GM12878 (cell line): ENCODE measurements around the gene DENND2C. TPM values are rescaled to one million over a fixed set of nuclear protein-coding genes. Genes with fewer than 3 reads are reported as not detected.

Experiments
- polyA plus RNA-seq, 11 experiments: library from polyadenylated mRNA; depleted of rRNA in 4 of 11; unstranded in 6 of 11; stranded (reverse) in 5 of 11; fragments of >200 nt; fragmentation: Nextera tagmentation in 4 of 11; fragmentation: Illumina TruSeq in 1 of 11; extraction: Ambion mirVana in 4 of 11; extraction: Trizol in 1 of 11; gene quantifications; 1 replicate in 1 of 11; 2 replicates in 10 of 11; pipeline versions ENCODE4 v1.2.1 to v1.2.3, GENCODE V29; 2011 to 2016; ENCODE audit warnings: inconsistent platforms in 2 of 11, missing spikeins in 2 of 11, low read depth in 1 of 11
- small RNA-seq: library from RNA; depleted of rRNA; stranded (forward); fragments of <200 nt; gene quantifications from one replicate; pipeline ENCODE3, GENCODE V24; 2014
- total RNA-seq, 4 experiments: library from RNA; depleted of rRNA in 3 of 4; stranded (reverse); fragments of >200 nt in 3 of 4; fragmentation: Illumina TruSeq in 1 of 4; extraction: Trizol in 1 of 4; gene quantifications; 2 replicates each; pipeline versions ENCODE4 v1.2.1 to v1.2.3, GENCODE V29; 2013 to 2021

The DENND2C gene
- total and polyA plus RNA-seq, 10 of the 15 experiments (the other 5 are each of a cell fraction or from before 2014, with no cell fraction given) = 0.01 to 0.10 (median 0.06) TPM; not detected in 3

Small RNAs within 50 kb of the gene (small RNA-seq; reads per million reads assigned to genes)
- not detected for gene RN7SL432P

Other genes starting within 250 kb of the DENND2C start
- gene TRIM33, start 158.8 kb downstream of the DENND2C start, total RNA-seq (2014; rRNA removed) = 27.7 and 40.3 TPM in 2 replicates
- gene TRIM33, start 158.8 kb downstream of the DENND2C start, total RNA-seq (2014; rRNA removed; fragmentation: Illumina TruSeq; extraction: Trizol) = 28.2 and 36.1 TPM in 2 replicates
- gene TRIM33, start 158.8 kb downstream of the DENND2C start, total RNA-seq (2021) = 24.9 and 28.7 TPM in 2 replicates
- 32.7 and 35.6 TPM in 2 replicates for gene TRIM33, start 158.8 kb downstream of the DENND2C start, polyA plus RNA-seq (2011; rRNA removed)
- gene TRIM33, start 158.8 kb downstream of the DENND2C start, polyA plus RNA-seq (2014; fragmentation: Illumina TruSeq; extraction: Trizol) = 27.3 and 36.5 TPM in 2 replicates
- gene TRIM33, start 158.8 kb downstream of the DENND2C start, polyA plus RNA-seq (2014; fragmentation: Nextera tagmentation; extraction: Ambion mirVana) = 10 to 100 TPM in 1 of 2 experiments, 1 to 10 TPM in 1; 9.0 to 10.6 TPM
- 16.8 and 23.4 TPM in 2 replicates for gene TRIM33, start 158.8 kb downstream of the DENND2C start, polyA plus RNA-seq (2014; rRNA removed)
- 10 to 100 TPM; 12.8 to 16.6 TPM for gene TRIM33, start 158.8 kb downstream of the DENND2C start, polyA plus RNA-seq (2016; fragmentation: Nextera tagmentation; extraction: Ambion mirVana)
- 37.3 and 41.8 TPM in 2 replicates for gene BCAS2, start 88.4 kb downstream of the DENND2C start, total RNA-seq (2014; rRNA removed)
- 58.3 and 60.2 TPM in 2 replicates for gene BCAS2, start 88.4 kb downstream of the DENND2C start, total RNA-seq (2014; rRNA removed; fragmentation: Illumina TruSeq; extraction: Trizol)
- gene BCAS2, start 88.4 kb downstream of the DENND2C start, total RNA-seq (2021) = 35.5 and 38.7 TPM in 2 replicates
- gene BCAS2, start 88.4 kb downstream of the DENND2C start, polyA plus RNA-seq (2011; rRNA removed) = 49.1 and 88.5 TPM in 2 replicates
- gene BCAS2, start 88.4 kb downstream of the DENND2C start, polyA plus RNA-seq (2014; fragmentation: Illumina TruSeq; extraction: Trizol) = 61.2 and 77.9 TPM in 2 replicates
- 100 to 1,000 TPM; 121 to 129 TPM for gene BCAS2, start 88.4 kb downstream of the DENND2C start, polyA plus RNA-seq (2014; fragmentation: Nextera tagmentation; extraction: Ambion mirVana)
- 39.6 and 45.1 TPM in 2 replicates for gene BCAS2, start 88.4 kb downstream of the DENND2C start, polyA plus RNA-seq (2014; rRNA removed)
- gene BCAS2, start 88.4 kb downstream of the DENND2C start, polyA plus RNA-seq (2016; fragmentation: Nextera tagmentation; extraction: Ambion mirVana) = 100 to 1,000 TPM in 1 of 2 experiments, 10 to 100 TPM in 1; 99.6 to 105 TPM
- gene AMPD1, start 25.5 kb upstream of the DENND2C start, total RNA-seq (2014; rRNA removed) = not detected in 2 replicates
- not detected in 2 replicates for gene AMPD1, start 25.5 kb upstream of the DENND2C start, total RNA-seq (2014; rRNA removed; fragmentation: Illumina TruSeq; extraction: Trizol)
- not detected in 2 replicates for gene AMPD1, start 25.5 kb upstream of the DENND2C start, total RNA-seq (2021)
- not detected in 2 replicates for gene AMPD1, start 25.5 kb upstream of the DENND2C start, polyA plus RNA-seq (2011; rRNA removed)
- gene AMPD1, start 25.5 kb upstream of the DENND2C start, polyA plus RNA-seq (2014; fragmentation: Illumina TruSeq; extraction: Trizol) = 0.12 TPM in 1 of 2 replicates, not detected in the other
- gene AMPD1, start 25.5 kb upstream of the DENND2C start, polyA plus RNA-seq (2014; fragmentation: Nextera tagmentation; extraction: Ambion mirVana) = not detected
- gene AMPD1, start 25.5 kb upstream of the DENND2C start, polyA plus RNA-seq (2014; rRNA removed) = 0.14 TPM in 1 of 2 replicates, not detected in the other
- under 1 TPM in 1 of 2 experiments, not detected in 1; 0.30 TPM for gene AMPD1, start 25.5 kb upstream of the DENND2C start, polyA plus RNA-seq (2016; fragmentation: Nextera tagmentation; extraction: Ambion mirVana)
- gene NRAS, start 46.7 kb upstream of the DENND2C start, total RNA-seq (2014; rRNA removed) = 65.7 and 81.7 TPM in 2 replicates
- 71.3 and 72.0 TPM in 2 replicates for gene NRAS, start 46.7 kb upstream of the DENND2C start, total RNA-seq (2014; rRNA removed; fragmentation: Illumina TruSeq; extraction: Trizol)
- 48.6 and 49.9 TPM in 2 replicates for gene NRAS, start 46.7 kb upstream of the DENND2C start, total RNA-seq (2021)
- gene NRAS, start 46.7 kb upstream of the DENND2C start, polyA plus RNA-seq (2011; rRNA removed) = 73.2 and 110 TPM in 2 replicates
- gene NRAS, start 46.7 kb upstream of the DENND2C start, polyA plus RNA-seq (2014; fragmentation: Illumina TruSeq; extraction: Trizol) = 67.0 and 91.3 TPM in 2 replicates
- gene NRAS, start 46.7 kb upstream of the DENND2C start, polyA plus RNA-seq (2014; fragmentation: Nextera tagmentation; extraction: Ambion mirVana) = 10 to 100 TPM; 31.7 to 33.0 TPM
- gene NRAS, start 46.7 kb upstream of the DENND2C start, polyA plus RNA-seq (2014; rRNA removed) = 31.6 and 36.7 TPM in 2 replicates
- 10 to 100 TPM; 66.7 to 68.1 TPM for gene NRAS, start 46.7 kb upstream of the DENND2C start, polyA plus RNA-seq (2016; fragmentation: Nextera tagmentation; extraction: Ambion mirVana)
- gene CSDE1, start 87.9 kb upstream of the DENND2C start, total RNA-seq (2014; rRNA removed) = 263 and 310 TPM in 2 replicates
- gene CSDE1, start 87.9 kb upstream of the DENND2C start, total RNA-seq (2014; rRNA removed; fragmentation: Illumina TruSeq; extraction: Trizol) = 390 and 393 TPM in 2 replicates
- gene CSDE1, start 87.9 kb upstream of the DENND2C start, total RNA-seq (2021) = 389 and 404 TPM in 2 replicates
- 294 and 451 TPM in 2 replicates for gene CSDE1, start 87.9 kb upstream of the DENND2C start, polyA plus RNA-seq (2011; rRNA removed)
- gene CSDE1, start 87.9 kb upstream of the DENND2C start, polyA plus RNA-seq (2014; fragmentation: Illumina TruSeq; extraction: Trizol) = 321 and 392 TPM in 2 replicates
- 100 to 1,000 TPM; 130 to 143 TPM for gene CSDE1, start 87.9 kb upstream of the DENND2C start, polyA plus RNA-seq (2014; fragmentation: Nextera tagmentation; extraction: Ambion mirVana)
- gene CSDE1, start 87.9 kb upstream of the DENND2C start, polyA plus RNA-seq (2014; rRNA removed) = 160 and 185 TPM in 2 replicates
- gene CSDE1, start 87.9 kb upstream of the DENND2C start, polyA plus RNA-seq (2016; fragmentation: Nextera tagmentation; extraction: Ambion mirVana) = 100 to 1,000 TPM; 226 to 229 TPM
- gene SIKE1, start 110.6 kb upstream of the DENND2C start, total RNA-seq (2014; rRNA removed) = 67.0 and 71.3 TPM in 2 replicates
- 34.3 and 35.6 TPM in 2 replicates for gene SIKE1, start 110.6 kb upstream of the DENND2C start, total RNA-seq (2014; rRNA removed; fragmentation: Illumina TruSeq; extraction: Trizol)
- gene SIKE1, start 110.6 kb upstream of the DENND2C start, total RNA-seq (2021) = 43.3 and 45.1 TPM in 2 replicates
- gene SIKE1, start 110.6 kb upstream of the DENND2C start, polyA plus RNA-seq (2011; rRNA removed) = 47.7 and 78.7 TPM in 2 replicates
- gene SIKE1, start 110.6 kb upstream of the DENND2C start, polyA plus RNA-seq (2014; fragmentation: Illumina TruSeq; extraction: Trizol) = 23.3 and 27.7 TPM in 2 replicates
- 10 to 100 TPM; 10.4 to 12.8 TPM for gene SIKE1, start 110.6 kb upstream of the DENND2C start, polyA plus RNA-seq (2014; fragmentation: Nextera tagmentation; extraction: Ambion mirVana)
- gene SIKE1, start 110.6 kb upstream of the DENND2C start, polyA plus RNA-seq (2014; rRNA removed) = 51.6 and 55.3 TPM in 2 replicates
- gene SIKE1, start 110.6 kb upstream of the DENND2C start, polyA plus RNA-seq (2016; fragmentation: Nextera tagmentation; extraction: Ambion mirVana) = 10 to 100 TPM; 59.0 to 60.3 TPM
- not detected in 2 replicates for gene SYCP1, start 184.8 kb upstream of the DENND2C start, total RNA-seq (2014; rRNA removed)
- not detected in 2 replicates for gene SYCP1, start 184.8 kb upstream of the DENND2C start, total RNA-seq (2014; rRNA removed; fragmentation: Illumina TruSeq; extraction: Trizol)
- not detected in 2 replicates for gene SYCP1, start 184.8 kb upstream of the DENND2C start, total RNA-seq (2021)
- not detected in 2 replicates for gene SYCP1, start 184.8 kb upstream of the DENND2C start, polyA plus RNA-seq (2011; rRNA removed)
- gene SYCP1, start 184.8 kb upstream of the DENND2C start, polyA plus RNA-seq (2014; fragmentation: Illumina TruSeq; extraction: Trizol) = not detected in 2 replicates
- not detected for gene SYCP1, start 184.8 kb upstream of the DENND2C start, polyA plus RNA-seq (2014; fragmentation: Nextera tagmentation; extraction: Ambion mirVana)
- not detected in 2 replicates for gene SYCP1, start 184.8 kb upstream of the DENND2C start, polyA plus RNA-seq (2014; rRNA removed)
- not detected for gene SYCP1, start 184.8 kb upstream of the DENND2C start, polyA plus RNA-seq (2016; fragmentation: Nextera tagmentation; extraction: Ambion mirVana)